Stimulated activated CD8-positive, alpha-beta memory T cell treated with anti-CD3 and anti-CD28 coated beads, Interleukin-2, amount 100 ng/mL, for 1 hour (primary cell): ENCODE results near the gene CDO1.
A peak's percentile ranks its signal among the peaks of the same experiment; 100 is the strongest.

ENCODE experiments used
- DNase-seq, 2 donors: peaks; one replicate each; pipeline ENCODE4 v3.0.0-alpha.2; 2020; ENCODE audit warnings: low read depth in 2 of 2

The CDO1 gene

GRCh38 chr5:115816226-115817081 is at the start of gene CDO1:
Gene CDO1, minus strand, starts transcription at chr5:115816659. Its CDS starts 262 bp downstream, at chr5:115816397.
- no peak for DNase-seq

- DNase-seq: no peak
These were observed 42.9 kb upstream of the CDO1 start for GRCh38 chr5:115859378-115859777.

GRCh38 chr5:115858396-115858795 is 41.9 kb upstream of the CDO1 start:
- no peak for DNase-seq

DNA sequence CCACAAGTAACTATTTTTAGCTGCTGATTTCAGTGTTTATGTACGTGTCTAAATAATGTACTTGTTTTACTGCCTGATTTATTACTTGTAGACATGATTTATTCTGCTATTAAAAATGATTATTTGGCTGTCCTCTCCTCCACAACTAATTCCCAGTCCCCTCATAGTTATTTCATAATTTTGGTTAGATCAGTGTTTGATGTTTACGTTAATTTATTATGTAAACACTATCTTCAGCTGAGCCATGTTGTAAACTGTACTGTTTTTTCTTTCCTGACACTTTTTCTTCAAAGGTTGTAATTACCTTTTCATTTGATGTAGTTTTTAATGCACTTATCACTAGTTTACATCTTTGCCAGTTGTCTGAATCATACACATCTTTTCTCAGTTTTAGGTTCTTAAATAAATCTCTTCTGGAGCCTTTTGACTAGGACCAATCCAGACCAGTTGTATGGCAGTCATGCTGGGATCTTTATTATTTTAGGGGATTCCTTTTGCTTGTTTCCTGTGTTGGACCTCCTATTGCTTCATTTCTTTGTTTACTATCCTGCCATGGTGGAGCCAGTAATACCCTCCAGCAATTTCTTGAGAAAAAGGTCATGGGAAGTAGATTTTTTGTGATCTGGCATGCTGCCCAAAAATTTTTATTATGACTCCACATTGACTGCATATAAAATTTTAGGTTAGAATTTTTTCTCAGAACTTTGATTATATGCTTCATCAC is 41.3 kb upstream of the CDO1 start:
- DNase-seq: no peak

DNA sequence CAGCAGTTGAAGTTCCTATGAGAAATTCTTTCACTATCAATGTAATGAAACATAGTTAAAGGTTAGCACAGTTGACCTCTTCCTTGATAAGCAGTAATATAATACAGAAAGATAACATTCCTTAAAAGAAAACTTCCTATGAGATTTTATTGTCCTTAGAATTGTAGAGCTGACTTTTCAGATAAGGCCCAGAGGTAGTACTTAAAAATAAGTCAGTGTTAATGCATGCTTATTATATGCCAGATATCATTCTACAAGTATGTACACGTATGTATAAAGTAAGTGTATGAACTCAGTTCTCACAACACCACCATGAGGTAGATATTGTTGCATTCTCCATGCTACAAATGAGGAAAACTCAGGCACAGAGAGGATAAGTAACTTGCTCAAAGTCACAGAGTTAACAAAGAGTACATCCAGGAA is 40.6 kb upstream of the CDO1 start:
- no peak for DNase-seq

GRCh38 chr5:115855959-115856358 is 39.5 kb upstream of the CDO1 start:
- no peak for DNase-seq

DNA sequence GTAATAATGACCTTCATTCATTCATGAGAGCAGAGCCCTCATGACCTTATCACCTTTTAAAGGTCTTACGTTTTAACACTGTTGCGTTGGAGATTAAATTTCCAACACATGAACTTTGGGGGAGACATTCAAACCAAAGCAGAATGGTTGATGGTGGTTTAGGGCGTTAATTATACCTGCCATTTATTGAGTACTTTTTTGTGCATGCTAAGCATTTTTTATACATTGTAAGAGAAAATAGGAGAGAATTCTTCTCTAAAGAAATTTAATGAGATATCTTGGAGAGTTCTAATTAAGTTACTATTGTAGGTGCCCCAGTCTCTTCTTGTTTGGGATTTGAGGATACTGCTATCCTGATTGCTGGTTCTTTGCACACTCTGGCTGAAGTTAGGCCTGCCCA is 37.7 kb upstream of the CDO1 start:
- DNase-seq: no peak

GRCh38 chr5:115850744-115851416 is 34.4 kb upstream of the CDO1 start:
- DNase-seq: no peak

- no peak for DNase-seq
These were observed 32.9 kb upstream of the CDO1 start for GRCh38 chr5:115849258-115849798.

DNA sequence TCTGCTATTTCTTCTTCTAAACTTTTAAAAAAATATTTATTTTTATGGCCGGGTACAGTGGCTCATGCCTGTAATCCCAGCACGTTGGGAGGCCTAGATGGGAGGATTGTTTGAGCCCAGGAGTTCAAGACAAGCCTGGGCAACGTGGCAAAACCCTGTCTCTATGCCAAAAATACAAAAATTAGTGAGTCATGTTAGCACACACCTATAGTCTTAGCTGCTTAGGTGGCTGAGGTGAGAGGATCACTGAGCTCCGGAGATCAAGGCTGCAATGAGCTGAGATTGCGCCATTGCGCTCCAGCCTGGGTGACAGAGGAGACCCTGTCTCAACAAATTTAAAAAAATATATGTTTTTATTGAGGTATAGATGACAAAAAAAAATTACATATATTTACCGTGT is 30.8 kb upstream of the CDO1 start:
- DNase-seq: no peak

DNA sequence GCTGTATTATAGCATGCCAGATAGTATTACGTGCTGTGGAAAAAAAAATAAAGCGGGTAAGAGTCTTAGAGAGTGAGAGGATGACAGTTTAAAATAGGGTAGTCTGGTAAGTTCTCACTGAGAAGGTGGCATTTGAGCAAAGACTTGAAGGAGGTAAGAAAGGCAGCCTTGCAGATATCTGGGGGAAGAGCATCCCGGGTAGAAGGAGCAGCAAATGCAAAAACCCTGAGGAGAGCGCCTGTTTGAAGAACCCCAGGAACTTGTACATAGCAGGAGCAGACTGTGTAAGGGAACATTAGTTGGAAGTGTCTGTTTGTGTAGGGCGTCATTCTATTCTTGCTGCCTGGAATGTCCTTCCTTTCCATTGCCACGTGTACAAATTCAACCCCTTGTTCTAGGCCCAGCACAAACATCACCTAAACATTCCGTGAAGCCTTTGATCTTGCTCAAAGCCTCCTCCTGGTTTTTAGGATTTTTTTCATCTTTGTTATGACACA is 27.9 kb upstream of the CDO1 start:
- no peak for DNase-seq

GRCh38 chr5:115843444-115844130 is 27.1 kb upstream of the CDO1 start:
- DNase-seq: no peak

- no peak for DNase-seq
These were observed 26.5 kb upstream of the CDO1 start for GRCh38 chr5:115842952-115843351.

DNA sequence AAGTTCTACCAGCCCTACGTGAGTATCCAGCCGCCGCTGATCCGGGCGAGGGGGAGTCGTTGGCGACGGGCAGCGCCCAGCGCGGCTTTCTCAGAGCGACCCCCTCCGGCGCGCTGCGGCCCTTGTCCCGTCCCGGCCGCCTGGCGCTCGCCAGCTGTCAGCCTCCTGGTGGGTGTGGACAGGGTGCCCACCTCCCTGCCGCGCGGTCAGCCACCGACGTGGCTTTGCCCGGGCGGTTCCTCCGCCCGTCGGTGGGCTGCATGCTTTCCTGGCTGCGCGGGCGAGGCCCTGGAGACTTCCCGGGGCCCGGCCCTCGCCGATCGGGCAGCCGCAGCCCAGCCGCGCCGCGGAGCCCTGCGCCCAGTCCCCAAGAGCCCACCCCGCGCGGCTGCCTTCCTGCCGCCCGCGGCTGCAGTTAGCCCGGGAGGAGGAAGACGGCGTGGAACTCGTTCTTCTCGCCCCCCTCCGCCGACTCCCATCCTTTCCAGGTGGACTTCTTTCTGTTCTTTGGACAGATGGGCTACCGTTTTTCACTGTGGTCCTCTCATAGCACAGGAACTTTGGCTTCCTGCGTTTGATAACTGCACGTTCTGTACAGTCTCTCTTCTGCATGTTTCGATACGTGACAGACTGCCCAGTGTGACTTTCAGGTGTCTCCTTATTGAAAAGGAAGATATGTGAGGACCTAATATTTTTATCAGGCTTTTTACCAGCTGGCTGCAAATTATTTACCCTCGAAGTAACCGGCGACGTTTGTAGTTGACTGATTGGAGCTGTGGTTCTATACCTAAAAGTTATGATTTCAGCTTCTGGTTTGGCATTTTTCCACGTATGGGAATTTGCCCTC is 25.9 kb upstream of the CDO1 start:
- DNase-seq: no peak

- peak; percentile 76 to 78 for DNase-seq
These were observed 25.1 kb upstream of the CDO1 start, which contains the start of the genes AP3S1 and ATG12 for GRCh38 chr5:115841382-115842088. Gene AP3S1, plus strand, starts transcription at chr5:115841935. Its CDS starts 103 bp downstream, at chr5:115842038. Gene ATG12, minus strand, starts transcription at chr5:115841565. Its CDS starts 13 bp downstream, at chr5:115841552.

GRCh38 chr5:115840873-115841272 is 24.4 kb upstream of the CDO1 start:
- DNase-seq: no peak

- no peak for DNase-seq
These were observed 22.5 kb upstream of the CDO1 start for GRCh38 chr5:115838885-115839518.

DNA sequence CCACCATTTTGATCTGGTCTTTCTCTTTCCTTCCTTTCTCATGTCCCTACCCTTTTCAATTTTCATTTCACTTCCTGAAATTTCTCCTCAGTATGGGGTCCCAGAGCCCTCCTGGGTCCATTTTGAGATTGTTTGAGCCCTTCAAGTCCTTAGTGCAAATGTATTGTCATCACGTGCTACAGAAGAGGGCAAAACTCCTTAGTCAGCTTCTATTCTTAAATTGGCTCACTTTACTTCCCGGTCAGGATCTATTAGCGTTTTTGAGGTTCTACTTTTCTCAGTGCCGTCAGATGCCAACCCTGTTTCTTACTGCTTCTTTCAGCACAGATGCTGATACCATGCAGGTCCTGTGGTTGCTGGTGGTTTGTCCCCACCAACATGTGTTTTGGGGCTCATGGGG is 19.0 kb upstream of the CDO1 start:
- no peak for DNase-seq

GRCh38 chr5:115831163-115831768 is 14.8 kb upstream of the CDO1 start:
- DNase-seq: no peak
